HG02870 (cell line): ENCODE data around the gene TAGLN.

ENCODE experiments used
- ATAC-seq: cut with Tn5 transposase; IDR thresholded peaks from one replicate; pipeline ENCODE4 v1.9.1; 2021; ENCODE audit warnings: mild to moderate bottlenecking, moderate library complexity; ENCODE audit not compliant: unreplicated experiment

Gene TAGLN

DNA sequence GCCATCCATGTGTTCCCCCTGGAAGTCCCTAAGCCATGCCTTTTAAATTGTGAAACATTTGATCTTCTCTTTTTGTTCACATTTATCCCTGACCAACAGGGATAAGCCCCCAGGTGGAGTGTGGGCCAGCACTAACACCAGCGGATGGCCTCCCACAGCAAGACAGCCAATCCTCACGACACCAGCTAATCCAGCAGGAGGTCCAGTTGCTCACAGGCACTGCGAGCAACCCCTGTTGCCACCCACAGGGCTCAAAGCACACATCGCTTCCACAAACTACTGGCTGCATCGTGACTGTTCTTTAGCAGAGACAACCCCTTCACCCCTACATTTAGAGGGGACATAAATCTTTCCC lies 30.7 kb downstream of the TAGLN start:
- no peak for ATAC-seq

DNA sequence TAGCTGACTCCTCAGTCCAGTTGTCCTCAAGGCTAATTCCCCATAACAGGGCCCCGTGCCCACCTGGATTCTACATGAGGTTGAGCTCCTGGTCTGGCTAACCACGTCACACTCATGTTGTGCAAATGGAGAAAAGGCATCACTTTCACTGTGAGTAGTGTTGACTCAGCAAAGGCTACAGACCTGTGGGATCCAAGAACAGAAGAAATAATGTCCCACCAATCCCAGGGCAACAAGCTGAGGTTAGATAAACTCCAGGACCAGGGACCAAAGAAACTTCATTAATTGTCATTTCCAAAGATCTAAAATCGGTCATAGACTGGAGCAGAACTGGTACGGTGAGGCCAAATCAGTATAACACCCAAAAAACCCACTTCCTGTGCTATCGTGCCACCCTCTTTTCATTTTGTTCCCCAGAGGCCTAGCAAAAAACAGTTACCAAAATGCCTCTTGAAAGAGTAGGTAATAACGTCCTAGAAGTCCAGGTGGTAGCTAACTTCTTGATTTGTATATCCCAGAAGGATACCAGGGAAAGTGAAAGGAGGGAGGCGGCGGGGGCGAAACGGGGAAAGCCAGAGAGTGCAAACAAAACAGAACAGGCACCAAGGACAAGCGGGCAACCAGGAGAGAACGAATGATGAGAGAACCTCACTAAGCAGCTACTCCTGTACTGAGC lies 31.3 kb downstream of the TAGLN start:
- peak; percentile 33 for ATAC-seq

DNA sequence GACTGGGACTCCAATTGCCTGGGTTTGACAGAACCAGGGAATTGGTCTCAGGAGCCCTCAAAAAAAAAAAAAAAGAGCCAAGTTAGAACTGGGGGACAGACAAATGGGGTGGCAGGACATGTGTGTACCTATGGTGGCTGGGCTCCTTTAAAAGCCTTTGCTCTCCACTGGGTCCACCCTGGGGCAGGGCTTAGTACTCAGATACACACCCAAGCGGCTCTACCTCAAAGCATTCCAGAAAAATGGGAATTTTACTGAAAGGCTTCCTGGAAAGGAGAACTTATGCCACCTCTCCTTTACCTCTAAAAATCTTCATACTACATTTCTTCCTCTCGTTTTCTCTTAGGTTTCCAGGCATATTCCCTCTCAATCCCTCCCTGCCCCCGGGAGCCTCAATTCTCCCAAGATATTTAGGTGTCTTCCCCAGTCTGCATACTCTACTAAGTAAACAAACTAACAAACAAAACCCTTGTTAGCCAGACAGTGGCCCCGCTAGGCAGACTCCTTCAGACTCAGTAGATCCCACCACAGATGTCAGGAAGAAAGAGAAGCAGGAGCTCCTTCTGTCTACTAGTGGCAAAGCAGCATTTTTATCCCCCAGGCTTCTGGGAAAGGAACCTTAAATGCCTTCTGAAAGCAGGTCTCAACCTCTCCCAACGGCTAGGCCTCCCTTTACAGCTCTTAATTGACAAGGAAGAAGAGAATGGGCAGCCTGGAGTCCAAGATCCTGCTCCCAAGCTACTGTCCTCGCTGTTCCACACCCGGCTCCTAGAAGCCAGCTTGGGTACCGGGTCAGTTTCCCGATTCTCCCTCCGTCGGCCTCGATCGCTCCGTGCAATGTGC lies 32.0 kb downstream of the TAGLN start:
- no peak for ATAC-seq

DNA sequence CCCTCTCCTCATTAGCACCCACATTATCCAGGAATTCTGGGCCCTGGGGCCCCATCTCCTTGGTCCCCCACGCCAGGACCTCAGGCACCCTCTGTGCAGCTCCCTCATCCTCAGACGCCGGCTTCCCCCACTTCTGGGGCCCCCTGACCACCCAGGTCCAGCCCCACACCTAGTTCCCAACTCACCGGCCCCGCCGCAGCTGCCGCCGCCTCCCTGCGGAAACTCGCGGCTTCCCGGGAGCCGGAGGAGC lies 32.6 kb downstream of the TAGLN start, which contains the start of gene PCSK7:
Gene PCSK7, minus strand, starts transcription at position 232 of the 250 bp plus-strand sequence. CDS start 2,229 bp downstream, outside the sequence.
- no peak for ATAC-seq

DNA sequence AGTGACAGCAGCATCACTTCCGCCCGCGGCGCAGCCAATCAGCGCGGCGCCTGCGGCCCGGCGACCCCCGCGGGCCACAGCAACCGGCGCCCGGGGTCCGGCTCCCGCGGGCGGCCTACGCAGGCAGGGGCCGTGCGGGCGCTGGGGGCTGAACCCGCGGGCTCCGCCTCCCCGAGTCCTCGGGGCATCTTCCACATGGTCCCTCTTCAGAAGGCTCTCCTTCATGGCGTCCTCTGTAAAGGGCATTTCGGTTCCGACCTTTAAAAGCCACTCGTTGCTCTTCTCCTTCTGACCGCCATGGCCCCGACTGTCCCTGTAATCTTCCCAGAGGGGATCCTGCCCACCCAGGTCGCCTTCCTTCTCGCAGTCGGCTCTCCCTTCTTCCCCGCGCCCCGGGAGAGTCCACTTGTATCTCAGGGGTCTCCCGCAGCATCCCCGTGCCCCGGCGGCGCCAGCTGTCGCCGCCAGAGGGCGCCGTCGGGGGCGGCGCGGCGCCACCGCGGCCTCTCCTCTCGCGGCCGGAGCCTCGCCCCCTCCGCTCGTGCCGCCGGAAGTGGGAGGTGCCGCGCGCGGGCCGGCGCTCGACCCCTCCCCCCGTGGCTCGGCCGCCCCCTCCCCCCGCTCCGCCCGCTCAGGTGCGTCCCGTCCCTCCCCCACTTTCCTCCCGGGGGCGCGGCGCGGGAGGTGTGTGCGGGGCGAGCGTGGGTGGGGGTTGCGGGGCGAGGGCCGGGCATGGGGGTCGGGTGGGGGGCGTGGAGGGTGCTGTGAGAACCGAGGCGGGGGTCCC lies 33.1 kb downstream of the TAGLN start, which contains the start of gene RNF214:
Gene RNF214, plus strand, starts transcription at position 580 of the 787 bp plus-strand sequence. CDS start 1,602 bp downstream, outside the sequence.
- peak; percentile 65 for ATAC-seq

DNA sequence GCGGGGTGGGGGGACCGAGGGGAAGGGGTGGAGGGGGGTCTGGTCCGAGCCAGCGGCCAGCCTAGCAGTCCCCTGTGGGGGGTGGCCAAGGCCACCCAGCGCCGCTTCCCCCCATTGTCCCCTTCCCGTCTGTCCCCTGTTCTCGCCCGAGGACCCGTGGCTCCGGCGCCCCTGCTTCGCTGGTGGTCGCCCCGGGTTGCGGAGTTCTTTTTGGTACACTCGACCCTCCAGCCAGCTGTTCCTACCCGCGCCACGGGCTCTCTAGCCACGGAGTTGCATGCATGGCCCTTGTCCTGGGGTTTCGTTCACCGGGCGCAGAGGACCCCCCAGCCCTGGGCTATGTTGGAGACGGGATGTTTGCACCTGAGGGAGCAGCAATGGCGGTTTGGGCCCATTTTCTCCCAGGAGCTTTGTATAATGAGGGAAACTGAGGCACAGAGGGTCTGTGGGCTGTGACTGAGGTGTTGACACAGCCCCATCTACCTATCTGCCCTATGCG lies 33.8 kb downstream of the TAGLN start:
- no peak for ATAC-seq

DNA sequence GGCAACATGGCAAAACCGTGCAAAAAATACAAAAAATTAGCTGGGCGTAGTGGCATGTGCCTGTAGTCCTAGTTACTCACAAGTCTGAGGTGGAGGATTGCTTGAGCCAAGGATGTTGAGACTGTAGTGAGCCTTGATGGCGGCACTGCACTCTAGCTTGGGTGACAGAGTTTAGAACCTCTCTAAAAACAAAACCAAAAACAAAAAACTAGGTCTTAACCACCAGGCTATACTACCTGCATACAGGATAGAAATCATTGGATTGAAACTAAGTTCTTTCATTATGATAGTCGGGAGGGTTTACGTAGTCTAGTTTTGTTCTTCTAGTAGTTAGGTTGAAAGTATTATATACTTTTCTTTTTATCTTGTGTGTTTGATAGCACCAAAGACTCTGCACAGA lies 39.1 kb downstream of the TAGLN start:
- ATAC-seq: no peak

DNA sequence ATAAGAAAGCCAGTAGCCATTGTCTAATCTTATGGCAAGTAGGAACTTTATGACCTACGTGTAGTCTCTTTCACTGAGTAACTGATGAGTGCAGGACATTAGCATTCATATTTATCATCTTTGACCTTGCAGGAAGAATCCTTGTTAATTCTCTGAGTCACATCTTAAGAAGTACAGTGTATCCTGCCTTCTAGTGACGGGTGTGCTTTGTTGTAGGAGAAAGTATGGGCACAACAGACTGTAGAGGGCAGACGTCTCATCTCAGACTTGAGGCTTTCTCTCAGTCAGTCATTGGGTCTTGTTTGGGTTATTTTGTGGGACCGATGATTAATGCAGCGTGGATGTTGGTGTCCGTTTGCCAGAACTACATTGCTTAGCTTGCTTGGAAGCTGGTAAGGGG lies 40.1 kb downstream of the TAGLN start:
- ATAC-seq: no peak

DNA sequence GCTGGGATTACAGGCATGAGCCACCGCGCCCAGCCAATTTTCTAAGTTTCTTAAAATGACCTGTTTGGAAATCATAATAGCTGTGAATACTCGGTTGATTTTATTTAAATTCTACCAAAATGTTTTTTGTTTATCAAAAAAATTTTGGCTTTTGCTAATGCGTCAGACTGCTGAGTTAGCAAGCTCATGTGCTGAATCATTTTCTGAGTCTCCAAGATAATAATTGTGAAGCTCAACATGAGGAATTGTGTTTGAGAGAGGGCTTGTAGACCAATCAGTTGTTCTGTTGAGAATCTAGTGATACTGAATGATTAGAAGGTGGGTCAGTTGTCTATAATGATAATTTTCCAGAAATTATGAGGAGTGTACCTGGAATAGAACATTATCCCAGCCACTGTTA lies 49.2 kb downstream of the TAGLN start:
- ATAC-seq: no peak

DNA sequence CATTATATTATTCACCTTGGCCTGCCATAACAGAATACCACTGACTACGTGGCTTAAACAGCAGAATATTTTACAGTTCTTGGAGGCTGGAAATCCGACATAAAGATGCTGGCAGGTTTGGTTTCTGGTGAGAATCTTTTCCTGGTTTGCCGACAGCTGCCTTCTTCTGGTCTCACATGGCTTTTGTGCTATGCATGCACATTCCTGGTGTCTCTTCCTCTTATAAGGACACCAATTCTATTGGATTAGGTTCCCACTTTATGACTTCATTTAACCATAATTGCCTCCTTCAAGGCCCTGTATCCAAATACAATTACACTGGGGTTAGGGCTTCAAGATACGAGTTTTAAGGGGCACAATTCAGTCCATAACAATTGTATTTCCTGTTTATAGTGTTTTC lies 50.4 kb downstream of the TAGLN start:
- ATAC-seq: no peak

DNA sequence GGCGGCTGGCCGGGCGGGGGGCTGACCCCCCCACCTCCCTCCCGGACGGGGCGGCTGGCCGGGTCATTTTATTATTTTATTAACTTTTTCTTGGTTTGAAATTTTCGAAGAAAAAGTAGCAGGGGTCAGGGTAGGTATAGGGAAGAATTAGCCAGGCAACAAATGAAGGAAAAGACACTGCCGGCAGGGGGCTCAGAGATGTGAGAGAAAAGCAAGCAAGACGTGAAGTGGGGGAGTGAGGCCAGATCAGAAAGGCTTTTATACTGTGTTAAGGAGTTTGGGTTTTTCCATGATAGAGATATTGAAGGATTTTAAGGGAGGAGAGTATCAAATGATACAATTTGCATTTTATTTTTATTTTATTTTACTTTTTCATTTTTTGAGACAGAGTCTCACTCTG lies 52.3 kb downstream of the TAGLN start:
- ATAC-seq: no peak

DNA sequence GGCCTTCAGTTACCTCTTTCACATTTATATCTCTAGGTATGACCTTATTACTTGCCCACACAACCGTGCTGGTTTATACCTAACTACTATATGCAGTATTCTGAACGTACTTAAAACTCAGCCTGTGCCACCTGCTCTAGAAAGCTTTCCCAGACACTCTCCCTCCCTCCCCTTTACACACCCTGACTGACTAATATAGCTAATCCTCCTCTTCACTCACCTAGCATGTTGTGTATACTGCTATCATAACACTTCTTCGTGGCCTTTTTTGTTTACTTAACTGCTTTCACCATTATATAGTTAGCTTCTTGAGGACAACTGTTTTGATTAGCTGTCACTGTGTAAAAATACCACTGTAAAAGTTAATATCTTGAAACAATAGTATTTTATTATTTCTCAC lies 56.8 kb downstream of the TAGLN start:
- ATAC-seq: no peak

DNA sequence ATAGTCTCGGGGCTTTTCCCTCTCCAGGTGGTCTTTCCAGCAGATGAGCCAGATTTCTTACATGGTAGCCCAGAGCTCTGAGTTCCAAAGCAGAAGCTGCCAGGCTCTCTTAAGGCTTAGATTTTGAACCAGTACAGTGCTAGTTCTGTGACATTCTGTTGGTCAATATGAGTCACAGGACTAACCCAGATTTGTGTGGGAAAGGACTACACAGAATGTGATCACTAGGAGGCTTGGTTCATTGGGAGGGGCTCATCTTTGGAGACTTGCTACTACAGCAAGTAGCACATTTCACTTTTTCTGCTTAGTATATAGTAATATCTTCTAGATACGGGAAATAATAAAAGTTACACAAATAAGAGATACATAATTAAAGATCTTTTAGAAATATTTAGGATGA lies 57.4 kb downstream of the TAGLN start:
- ATAC-seq: no peak
